ENCODE results near the gene FXYD1.
A peak's percentile ranks its signal among the peaks of the same experiment; 100 is the strongest.

Gene FXYD1

DNA sequence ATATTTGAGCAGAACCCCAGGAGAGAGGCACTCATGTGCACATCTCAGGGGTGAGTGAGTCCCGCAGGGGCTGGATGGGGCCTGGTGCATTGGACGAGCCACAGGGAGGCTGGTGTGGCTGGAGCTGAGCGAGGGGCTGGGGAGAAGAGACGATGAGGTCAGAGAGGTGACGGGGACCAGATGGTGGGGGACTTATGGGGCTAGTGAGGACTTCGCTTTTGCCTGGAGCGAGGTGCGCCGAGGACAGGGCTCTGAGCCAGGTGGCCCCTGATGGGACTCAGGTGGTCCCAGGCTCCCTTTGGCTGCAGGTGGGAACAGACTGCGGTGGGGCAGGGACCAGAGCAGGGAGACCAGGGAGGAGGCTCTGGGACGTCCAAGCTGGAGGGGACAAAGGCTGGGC, 29.9 kb upstream of the FXYD1 start:
- no peak overlapping the region for H3K4me3 ChIP-seq (ENCODE audit: low read length)
- no peak for DNase-seq (ENCODE audit: low read depth)
- TF ChIP-seq CTCF (IDR thresholded peaks at IDR 0.05; ENCODE audit: insufficient read depth, low read depth, low read length, missing control alignments): no peak

DNA sequence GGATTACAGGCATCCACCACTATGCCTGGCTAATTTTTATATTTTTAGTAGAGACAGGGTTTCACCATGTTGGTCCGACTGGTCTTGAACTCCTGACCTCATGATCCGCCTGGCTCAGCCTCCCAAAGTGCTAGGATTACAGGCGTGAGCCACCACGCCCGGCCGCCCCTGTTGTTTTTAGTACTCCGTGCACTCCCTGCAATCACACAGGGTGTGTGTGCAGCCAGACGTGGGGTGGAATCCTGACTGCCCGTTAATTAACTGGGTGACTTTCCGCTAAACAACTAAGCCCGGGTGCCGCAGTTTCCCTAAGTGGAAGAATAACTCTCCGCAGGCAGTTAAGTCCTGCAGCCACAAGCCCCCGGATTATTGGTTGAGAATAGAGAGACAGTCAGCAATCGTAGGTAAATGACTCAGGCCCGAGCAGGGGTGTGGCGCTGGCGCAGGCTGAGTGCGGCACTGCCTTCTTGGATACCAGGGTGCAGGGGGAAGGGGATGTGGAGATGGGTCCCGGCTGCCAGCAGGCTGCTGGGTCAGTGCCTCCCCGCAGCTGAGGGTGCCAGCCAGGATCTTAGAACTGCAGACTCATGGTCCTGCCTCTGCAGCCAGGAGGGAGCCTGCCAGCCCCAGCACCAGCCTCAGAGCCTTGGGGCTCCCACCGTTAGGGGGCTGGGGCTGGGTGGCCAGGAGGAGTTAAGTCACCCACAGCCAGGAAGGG, 29.1 kb upstream of the FXYD1 start:
- DNase-seq (ENCODE audit: low read depth): peak; percentile 59
- H3K4me3 ChIP-seq (ENCODE audit: low read length): no peak overlapping the region
- TF ChIP-seq CTCF (IDR thresholded peaks at IDR 0.05; ENCODE audit: insufficient read depth, low read depth, low read length, missing control alignments): no peak

DNA sequence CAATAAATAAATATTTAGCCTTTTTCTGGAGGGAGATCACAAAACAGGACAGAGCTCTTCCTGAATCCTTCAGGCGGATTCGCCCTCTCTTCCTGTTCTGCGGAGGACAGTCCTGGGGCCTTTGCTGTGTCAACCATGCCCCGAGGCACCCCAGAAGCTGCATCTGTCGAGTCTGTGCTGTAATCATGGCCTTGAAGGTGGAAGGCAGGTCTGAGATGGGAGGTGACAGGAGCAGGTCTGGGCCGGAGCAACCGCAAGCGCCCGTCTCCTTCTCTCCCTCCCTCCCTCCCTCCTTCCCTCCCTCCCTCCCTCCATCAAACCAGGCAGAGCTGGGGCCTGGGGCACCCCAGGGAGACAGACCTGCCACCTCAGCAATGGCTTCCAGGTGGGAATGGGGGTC, 27.6 kb upstream of the FXYD1 start:
- TF ChIP-seq CTCF (IDR thresholded peaks at IDR 0.05; ENCODE audit: insufficient read depth, low read depth, low read length, missing control alignments): no peak
- H3K4me3 ChIP-seq (ENCODE audit: low read length): no peak overlapping the region
- DNase-seq (ENCODE audit: low read depth): no peak

DNA sequence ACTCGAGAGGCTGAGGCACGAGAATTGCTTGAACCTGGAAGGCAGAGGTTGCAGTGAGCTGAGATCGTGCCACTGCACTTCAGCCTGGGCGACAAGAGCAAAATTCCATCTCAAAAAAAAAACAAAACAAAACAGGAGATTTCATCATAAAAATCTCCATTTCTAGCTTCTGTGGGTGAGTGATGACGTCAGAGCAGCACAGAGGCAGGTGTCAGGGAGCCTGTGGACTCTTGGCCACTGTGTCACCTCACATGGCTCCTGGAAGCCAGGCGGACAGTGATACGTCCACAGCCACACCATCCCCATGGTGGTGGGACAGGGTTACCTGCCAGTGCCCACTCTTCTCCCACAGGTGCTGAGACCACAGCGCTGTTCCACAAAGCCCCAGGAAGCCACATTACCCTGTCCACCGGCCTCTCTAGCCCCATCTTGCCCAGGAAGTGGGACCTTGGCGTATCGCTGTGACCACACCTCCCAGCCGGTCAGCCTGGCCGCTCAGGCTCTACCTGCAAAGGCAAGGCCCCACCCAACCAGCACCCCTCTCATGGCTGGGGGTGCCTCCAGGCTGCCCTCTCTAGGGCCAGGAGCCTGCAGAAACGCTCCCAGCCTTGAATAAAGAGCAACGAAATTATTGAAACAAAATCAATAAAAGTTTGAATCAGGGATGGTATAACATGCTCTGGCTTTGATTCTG, 25.5 kb upstream of the FXYD1 start:
- no peak for DNase-seq (ENCODE audit: low read depth)
- TF ChIP-seq CTCF (IDR thresholded peaks at IDR 0.05; ENCODE audit: insufficient read depth, low read depth, low read length, missing control alignments): no peak
- H3K4me3 ChIP-seq (ENCODE audit: low read length): no peak overlapping the region

DNA sequence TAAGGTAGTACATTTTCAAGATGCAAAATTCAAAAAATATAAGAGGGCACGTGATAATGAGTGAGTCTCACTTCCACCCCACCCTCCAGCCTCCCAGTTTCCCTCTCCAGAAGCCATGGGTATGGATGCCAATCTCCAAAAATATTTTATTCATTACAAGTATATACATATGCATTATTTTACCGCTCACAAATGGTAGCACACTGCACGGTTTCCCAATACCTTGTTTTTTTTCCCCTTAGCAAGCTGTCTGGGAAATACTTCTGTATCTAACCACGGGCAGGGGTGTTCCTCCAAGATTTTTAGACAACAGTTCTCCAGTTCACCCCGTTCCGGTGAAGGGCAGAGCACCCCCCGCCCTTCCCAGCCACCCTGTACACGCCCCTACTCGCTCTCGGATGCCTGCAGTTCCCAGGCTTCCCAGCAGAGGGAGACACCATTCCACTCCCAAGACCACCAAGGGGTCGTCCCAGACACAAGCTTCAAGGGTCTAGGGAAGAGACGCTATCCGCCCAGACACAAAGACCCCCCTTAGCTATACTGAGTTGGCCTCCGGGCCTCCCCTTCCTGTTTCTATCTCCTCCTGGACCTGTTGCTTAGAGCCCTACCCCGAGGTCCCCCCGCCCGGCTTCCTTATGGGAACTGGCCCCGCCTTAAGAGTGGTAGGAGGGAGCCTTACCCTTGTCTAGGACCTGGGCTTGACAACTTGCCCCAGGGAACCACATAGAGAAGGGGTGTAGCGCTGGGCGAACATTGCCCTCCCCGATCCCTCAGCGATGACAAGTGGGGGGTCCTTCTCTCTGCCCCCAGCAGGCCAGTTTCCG, 24.1 kb upstream of the FXYD1 start:
- peak; percentile 70 for DNase-seq (ENCODE audit: low read depth)
- H3K4me3 ChIP-seq (ENCODE audit: low read length): peak overlapping the region; percentile 98
- peak; percentile 100 for TF ChIP-seq CTCF (IDR thresholded peaks at IDR 0.05; ENCODE audit: insufficient read depth, low read depth, low read length, missing control alignments)

GRCh38 chr19:35115177-35115951, 23.3 kb upstream of the FXYD1 start, which contains the start of gene FXYD3:
TSS of gene FXYD3 (plus strand) at chr19:35115823. CDS start at chr19:35119377, 3,554 bp downstream.
- DNase-seq (ENCODE audit: low read depth): peak; percentile 47
- H3K4me3 ChIP-seq (ENCODE audit: low read length): peak within 1 kb of the TSS; percentile 98
- TF ChIP-seq CTCF (IDR thresholded peaks at IDR 0.05; ENCODE audit: insufficient read depth, low read depth, low read length, missing control alignments): no peak
